GM12874 (cell line): ENCODE results near the gene DCC.

ENCODE experiments used
- CTCF ChIP-seq: IDR thresholded peaks from 2 replicates; pipeline ENCODE4 v1.5.1; 2011; ENCODE audit warnings: low read depth, mild to moderate bottlenecking, control low read depth, low read length, moderate library complexity; ENCODE audit not compliant: insufficient read depth

Gene DCC

GRCh38 chr18:52822160-52822559 is 482.2 kb downstream of the DCC start:
- TF ChIP-seq CTCF = no peak

- TF ChIP-seq CTCF = no peak
Measured at GRCh38 chr18:52824126-52824525, 484.1 kb downstream of the DCC start.

- TF ChIP-seq CTCF = no peak
Measured at GRCh38 chr18:52826994-52827393, 487.0 kb downstream of the DCC start.

GRCh38 chr18:52829320-52829719 is 489.3 kb downstream of the DCC start:
- no peak for TF ChIP-seq CTCF

GRCh38 chr18:52829876-52830405 is 489.9 kb downstream of the DCC start:
- no peak for TF ChIP-seq CTCF

- TF ChIP-seq CTCF = no peak
Measured at GRCh38 chr18:52844323-52844722, 504.3 kb downstream of the DCC start.

- TF ChIP-seq CTCF = no peak
Measured at GRCh38 chr18:52845036-52845435, 505.0 kb downstream of the DCC start.
